Prostate gland (tissue), 2 donors: ENCODE results near the gene TPPP.

Source experiments
- POLR2A ChIP-seq: fragments of 450-650 bp; IDR thresholded peaks from one replicate; pipeline ENCODE4 v1.6.1; 2016; ENCODE audit warnings: antibody characterized with exemption, mild to moderate bottlenecking
- TF ChIP-seq, protein P1 (sequence below), 4 experiments: fragments of 200-600 bp in 2 of 4; fragments of 450-650 bp in 2 of 4; sonication (generic) in 2 of 4; IDR thresholded peaks; 1 replicate in 3 of 4; 2 replicates in 1 of 4; pipeline ENCODE4 v1.5.1; 2016 to 2019; ENCODE audit warnings: antibody characterized with exemption in 4 of 4, mild to moderate bottlenecking in 2 of 4, moderate library complexity in 2 of 4

DNA sequence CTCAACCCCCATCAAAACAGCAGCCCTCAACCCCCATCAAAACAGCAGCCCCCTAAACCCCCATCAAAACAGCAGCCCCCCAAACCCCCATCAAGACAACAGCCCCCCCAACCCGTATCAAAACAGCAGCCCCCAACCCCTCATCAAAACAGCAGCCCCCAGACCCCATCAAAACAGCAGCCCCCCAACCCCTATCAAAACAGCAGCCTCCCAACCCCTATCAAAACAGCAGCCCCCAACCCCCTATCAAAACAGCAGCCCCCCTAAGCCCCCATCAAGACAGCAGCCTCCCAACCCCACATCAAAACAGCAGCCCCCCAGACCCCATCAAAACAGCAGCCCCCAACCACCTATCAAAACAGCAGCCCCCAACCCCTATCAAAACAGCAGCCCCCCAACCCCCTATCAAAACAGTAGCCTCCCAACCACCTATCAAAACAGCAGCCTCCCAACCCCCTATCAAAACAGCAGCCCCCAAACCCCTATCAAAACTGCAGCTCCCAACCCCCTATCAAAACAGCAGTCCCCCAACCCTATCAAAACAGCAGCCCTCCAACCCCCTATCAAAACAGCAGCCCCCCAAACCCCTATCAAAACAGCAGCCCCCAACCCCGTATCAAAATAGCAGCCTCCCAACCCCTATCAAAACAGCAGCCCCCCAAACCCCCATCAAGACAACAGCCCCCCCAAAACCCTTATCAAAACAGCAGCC, 1.2 kb downstream of the TPPP start:
- TF ChIP-seq, protein P1, sequence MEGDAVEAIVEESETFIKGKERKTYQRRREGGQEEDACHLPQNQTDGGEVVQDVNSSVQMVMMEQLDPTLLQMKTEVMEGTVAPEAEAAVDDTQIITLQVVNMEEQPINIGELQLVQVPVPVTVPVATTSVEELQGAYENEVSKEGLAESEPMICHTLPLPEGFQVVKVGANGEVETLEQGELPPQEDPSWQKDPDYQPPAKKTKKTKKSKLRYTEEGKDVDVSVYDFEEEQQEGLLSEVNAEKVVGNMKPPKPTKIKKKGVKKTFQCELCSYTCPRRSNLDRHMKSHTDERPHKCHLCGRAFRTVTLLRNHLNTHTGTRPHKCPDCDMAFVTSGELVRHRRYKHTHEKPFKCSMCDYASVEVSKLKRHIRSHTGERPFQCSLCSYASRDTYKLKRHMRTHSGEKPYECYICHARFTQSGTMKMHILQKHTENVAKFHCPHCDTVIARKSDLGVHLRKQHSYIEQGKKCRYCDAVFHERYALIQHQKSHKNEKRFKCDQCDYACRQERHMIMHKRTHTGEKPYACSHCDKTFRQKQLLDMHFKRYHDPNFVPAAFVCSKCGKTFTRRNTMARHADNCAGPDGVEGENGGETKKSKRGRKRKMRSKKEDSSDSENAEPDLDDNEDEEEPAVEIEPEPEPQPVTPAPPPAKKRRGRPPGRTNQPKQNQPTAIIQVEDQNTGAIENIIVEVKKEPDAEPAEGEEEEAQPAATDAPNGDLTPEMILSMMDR (IDR thresholded peaks at IDR 0.05): no peak
- TF ChIP-seq POLR2A: no peak
